Neural cell (in vitro differentiated cells): Measurements from ENCODE around the gene PRIM1.
"Not testable (repeated sequence)": the region's sequence is repeated elsewhere in the genome, so short reads cannot be mapped to it uniquely, and the experiment has no call there.

Experiments
- EP300 ChIP-seq: fragments of 450-650 bp; conservative IDR thresholded peaks from 2 replicates; pipeline ENCODE4 v1.6.1; 2014; ENCODE audit warnings: antibody characterized with exemption, mild to moderate bottlenecking, moderate library complexity; ENCODE audit not compliant: poor library complexity, severe bottlenecking
- EZH2 ChIP-seq: fragments of 200-600, 300-800 bp; shearing (Covaris generic), sonication (generic); IDR thresholded peaks from 2 replicates; pipeline ENCODE4 v1.6.1; 2014; ENCODE audit warnings: antibody characterized with exemption, low read length, borderline replicate concordance, mild to moderate bottlenecking; ENCODE audit not compliant: insufficient read depth, poor library complexity, severe bottlenecking
- SMC3 ChIP-seq: fragments of 450-650 bp; conservative IDR thresholded peaks from 2 replicates; pipeline ENCODE4 v1.6.1; 2014; ENCODE audit warnings: antibody characterized with exemption, mild to moderate bottlenecking, moderate library complexity; ENCODE audit not compliant: poor library complexity
- TAF1 ChIP-seq: IDR thresholded peaks from 2 replicates; pipeline ENCODE4 v1.6.1; 2012; ENCODE audit warnings: low read depth
- TF ChIP-seq, protein P1 (sequence below): fragments of 450-650 bp; IDR thresholded peaks from 2 replicates; pipeline ENCODE4 v1.5.1; 2014; ENCODE audit warnings: antibody characterized with exemption, mild to moderate bottlenecking, moderate library complexity; ENCODE audit not compliant: poor library complexity, severe bottlenecking

DNA sequence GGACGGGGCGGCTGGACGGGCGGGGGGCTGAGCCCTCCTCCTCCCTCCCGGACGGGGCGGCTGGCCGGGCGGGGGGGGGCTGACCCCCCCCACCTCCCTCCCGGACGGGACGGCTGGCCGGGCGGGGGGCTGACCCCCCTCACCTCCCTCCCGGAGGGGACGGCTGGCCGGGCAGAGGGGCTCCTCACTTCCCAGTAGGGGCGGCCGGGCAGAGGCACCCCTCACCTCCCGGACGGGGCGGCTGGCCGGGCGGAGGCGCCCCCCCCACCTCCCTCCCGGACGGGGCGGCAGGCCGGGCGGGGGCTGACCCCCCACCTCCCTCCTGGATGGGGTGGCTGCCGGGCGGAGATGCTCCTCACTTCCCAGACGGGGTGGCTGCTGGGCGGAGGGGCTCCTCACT lies 37.3 kb upstream of the PRIM1 start:
- TF ChIP-seq, protein P1, sequence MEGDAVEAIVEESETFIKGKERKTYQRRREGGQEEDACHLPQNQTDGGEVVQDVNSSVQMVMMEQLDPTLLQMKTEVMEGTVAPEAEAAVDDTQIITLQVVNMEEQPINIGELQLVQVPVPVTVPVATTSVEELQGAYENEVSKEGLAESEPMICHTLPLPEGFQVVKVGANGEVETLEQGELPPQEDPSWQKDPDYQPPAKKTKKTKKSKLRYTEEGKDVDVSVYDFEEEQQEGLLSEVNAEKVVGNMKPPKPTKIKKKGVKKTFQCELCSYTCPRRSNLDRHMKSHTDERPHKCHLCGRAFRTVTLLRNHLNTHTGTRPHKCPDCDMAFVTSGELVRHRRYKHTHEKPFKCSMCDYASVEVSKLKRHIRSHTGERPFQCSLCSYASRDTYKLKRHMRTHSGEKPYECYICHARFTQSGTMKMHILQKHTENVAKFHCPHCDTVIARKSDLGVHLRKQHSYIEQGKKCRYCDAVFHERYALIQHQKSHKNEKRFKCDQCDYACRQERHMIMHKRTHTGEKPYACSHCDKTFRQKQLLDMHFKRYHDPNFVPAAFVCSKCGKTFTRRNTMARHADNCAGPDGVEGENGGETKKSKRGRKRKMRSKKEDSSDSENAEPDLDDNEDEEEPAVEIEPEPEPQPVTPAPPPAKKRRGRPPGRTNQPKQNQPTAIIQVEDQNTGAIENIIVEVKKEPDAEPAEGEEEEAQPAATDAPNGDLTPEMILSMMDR, result not testable (repeated sequence)
- TF ChIP-seq EP300, EZH2, SMC3, TAF1: not testable (repeated sequence)
